DMS53 treated with DMSO at 0.1 percent for 48 hours (cell line): Measurements from ENCODE around the gene GDPD1.
"Not testable (repeated sequence)": the region's sequence is repeated elsewhere in the genome, so short reads cannot be mapped to it uniquely, and the experiment has no call there.

Experiments used
- DNase-seq: peaks from one replicate; lab custom pipeline; 2025; ENCODE audit not compliant: unreplicated experiment; lab: John Stamatoyannopoulos, UW

GDPD1 gene

DNA sequence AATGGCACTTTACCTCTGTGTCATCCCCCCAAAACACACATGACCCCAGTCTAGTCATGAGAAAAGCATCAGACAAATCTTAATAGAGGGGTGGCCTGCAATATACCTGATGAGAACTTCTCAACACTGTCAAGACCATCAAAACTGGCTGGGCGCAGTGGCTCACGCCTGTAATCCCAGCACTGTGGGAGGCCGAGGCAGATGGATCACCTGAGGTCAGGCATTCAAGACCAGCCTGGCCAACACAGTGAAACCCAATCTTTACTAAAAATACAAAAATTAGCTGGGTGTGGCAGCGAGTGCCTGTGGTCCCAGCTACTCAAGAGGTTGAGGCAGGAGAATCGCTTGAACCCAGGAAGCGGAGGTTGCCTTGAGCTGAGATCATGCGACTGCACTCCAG lies 91.2 kb downstream of the GDPD1 start:
- DNase-seq: not testable (repeated sequence)

- no peak for DNase-seq
Measured at GRCh38 chr17:59315866-59316265, 95.6 kb downstream of the GDPD1 start.
